Adipose tissue (tissue), 3 donors: ENCODE data around the gene MAML3. TPM values are rescaled to one million over a fixed set of nuclear protein-coding genes. Genes with fewer than 3 reads are reported as not detected.

Experiments
- H3K27ac ChIP-seq: one replicate; pipeline ENCODE4 v1.5.1; 2013; ENCODE audit warnings: low read depth, low read length
- WGBS, 3 donors: extraction: QIAGEN DNeasy Blood & Tissue Kit; methylation state at CpG; one replicate each; pipeline ENCODE4 v1.1.7; 2013; 5-methylcytosine and 5-hydroxymethylcytosine counted together
- polyA plus RNA-seq, 3 donors: library from polyadenylated mRNA; stranded (reverse); fragments of 200-250 nt; gene quantifications; one replicate each; pipeline ENCODE4 v1.2.3, GENCODE V29; 2013
- donor health status: healthy with polysubstance abuse.
- donor health status: Bipolar disorder and iron deficiency.
- donor health status: healthy.

Gene MAML3
- polyA plus RNA-seq, 3 donors, result 2.8 to 3.2 (median 3.1) TPM

GRCh38 chr4:139890816-139891215, 263.2 kb downstream of the MAML3 start:
- WGBS, 3 donors, result 64 to 94% (median 78%) methylated on average over 8 of the region's 8 CpGs
- H3K27ac ChIP-seq, result no peak overlapping the region

- WGBS, 3 donors, result 93 to 96% (median 95%) methylated on average over 6 of the region's 6 CpGs
- no peak overlapping the region for H3K27ac ChIP-seq
Measured at GRCh38 chr4:139889901-139890300, 264.1 kb downstream of the MAML3 start.

- no peak overlapping the region for H3K27ac ChIP-seq
- 72 to 98% (median 82%) methylated on average over 8 of the region's 8 CpGs for WGBS, 3 donors
Measured at GRCh38 chr4:139889264-139889663, 264.7 kb downstream of the MAML3 start.

- WGBS, 3 donors, result 81 to 86% (median 83%) methylated on average over 6 of the region's 6 CpGs
- H3K27ac ChIP-seq, result no peak overlapping the region
Measured at GRCh38 chr4:139887962-139888735, 265.8 kb downstream of the MAML3 start.

GRCh38 chr4:139887376-139887802, 266.6 kb downstream of the MAML3 start:
- 43 to 51% (median 51%) methylated on average over 4 of the region's 4 CpGs for whole genome bisulfite sequencing, 3 donors
- H3K27ac ChIP-seq, result no peak overlapping the region

- H3K27ac ChIP-seq, result no peak overlapping the region
- WGBS, 3 donors, result 24 to 65% (median 55%) methylated on average over 8 of the region's 8 CpGs
Measured at GRCh38 chr4:139886798-139887197, 267.2 kb downstream of the MAML3 start.

- H3K27ac ChIP-seq, result no peak overlapping the region
- 83 to 94% (median 91%) methylated on average over 3 of the region's 3 CpGs for WGBS, 3 donors
Measured at GRCh38 chr4:139884438-139884837, 269.5 kb downstream of the MAML3 start.

- H3K27ac ChIP-seq, result no peak overlapping the region
- 83 to 88% (median 87%) methylated on average over 5 of the region's 5 CpGs for WGBS, 3 donors
Measured at GRCh38 chr4:139880841-139881240, 273.1 kb downstream of the MAML3 start.

- 90 to 98% (median 91%) methylated on average over 8 to 9 of the region's 9 CpGs for WGBS, 3 donors
Measured at GRCh38 chr4:139878050-139878449, 275.9 kb downstream of the MAML3 start.

GRCh38 chr4:139876337-139876941, 277.5 kb downstream of the MAML3 start:
- H3K27ac ChIP-seq, result no peak overlapping the region
- WGBS, 3 donors, result 55 to 89% (median 87%) methylated on average over 5 of the region's 5 CpGs

More at GRCh38 chr4:139878050-139878449, 275.9 kb downstream of the MAML3 start:
- no peak overlapping the region for H3K27ac ChIP-seq

- 91 to 94% (median 92%) methylated on average over 6 of the region's 6 CpGs for WGBS, 3 donors
- H3K27ac ChIP-seq, result no peak overlapping the region
Measured at GRCh38 chr4:139875411-139875825, 278.6 kb downstream of the MAML3 start.

- no peak overlapping the region for H3K27ac ChIP-seq
- 78 to 98% (median 86%) methylated on average over 4 of the region's 4 CpGs for WGBS, 3 donors
Measured at GRCh38 chr4:139873111-139873860, 280.7 kb downstream of the MAML3 start.

GRCh38 chr4:139872274-139872673, 281.7 kb downstream of the MAML3 start:
- WGBS, 3 donors, result 46 to 89% (median 51%) methylated on average over 2 of the region's 2 CpGs
- no peak overlapping the region for H3K27ac ChIP-seq

- no peak overlapping the region for H3K27ac ChIP-seq
- WGBS, 3 donors, result 81 to 86% (median 84%) methylated on average over 4 of the region's 4 CpGs
Measured at GRCh38 chr4:139869810-139870209, 284.2 kb downstream of the MAML3 start.

- WGBS, 3 donors, result 62 to 75% (median 74%) methylated on average over 13 of the region's 13 CpGs
- no peak overlapping the region for H3K27ac ChIP-seq
Measured at GRCh38 chr4:139866276-139866962, 287.6 kb downstream of the MAML3 start.

- 94 to 99% (median 97%) methylated on average over 5 of the region's 5 CpGs for WGBS, 3 donors
- H3K27ac ChIP-seq, result no peak overlapping the region
Measured at GRCh38 chr4:139865537-139865936, 288.4 kb downstream of the MAML3 start.

GRCh38 chr4:139863531-139863930, 290.5 kb downstream of the MAML3 start:
- no peak overlapping the region for H3K27ac ChIP-seq
- 64 to 87% (median 72%) methylated on average over 3 of the region's 3 CpGs for WGBS, 3 donors

GRCh38 chr4:139861471-139861870, 292.5 kb downstream of the MAML3 start:
- no peak overlapping the region for H3K27ac ChIP-seq
- 34 to 84% (median 80%) methylated on average over 4 of the region's 4 CpGs for WGBS, 3 donors
